MG63 (cell line): Measurements from ENCODE around the gene PRKN. TPM values are rescaled to one million over a fixed set of nuclear protein-coding genes. Genes with fewer than 3 reads are reported as not detected.
A peak's percentile ranks its signal among the peaks of the same experiment; 100 is the strongest.

Experiments
- DNase-seq: peaks from one replicate; pipeline ENCODE4 v3.0.0-alpha.2; 2020
- H3K27me3 ChIP-seq: fragments of 250-450 bp; sonication (Bioruptor Pico); 2 replicates; pipeline ENCODE4 v1.5.1; 2020; ENCODE audit warnings: mild to moderate bottlenecking, moderate library complexity
- H3K36me3 ChIP-seq: fragments of 250-450 bp; sonication (Bioruptor Pico); 2 replicates; pipeline ENCODE4 v1.5.1; 2020; ENCODE audit warnings: mild to moderate bottlenecking, moderate library complexity
- H3K4me3 ChIP-seq: fragments of 250-450 bp; sonication (Bioruptor Pico); 2 replicates; pipeline ENCODE4 v1.5.1; 2020; ENCODE audit warnings: mild to moderate bottlenecking, moderate library complexity
- H3K9me3 ChIP-seq: fragments of 250-450 bp; sonication (Bioruptor Pico); 2 replicates; pipeline ENCODE4 v1.5.1; 2020; ENCODE audit warnings: mild to moderate bottlenecking, moderate library complexity
- total RNA-seq: library from RNA; depleted of rRNA; stranded (reverse); fragments of >200 nt; shearing (Covaris generic); gene quantifications from 2 replicates; pipeline ENCODE4 v1.2.3, GENCODE V29; 2014; ENCODE audit warnings: low replicate concordance

PRKN gene
- total RNA-seq, 1 experiment from 2014 or later, result not detected

DNA sequence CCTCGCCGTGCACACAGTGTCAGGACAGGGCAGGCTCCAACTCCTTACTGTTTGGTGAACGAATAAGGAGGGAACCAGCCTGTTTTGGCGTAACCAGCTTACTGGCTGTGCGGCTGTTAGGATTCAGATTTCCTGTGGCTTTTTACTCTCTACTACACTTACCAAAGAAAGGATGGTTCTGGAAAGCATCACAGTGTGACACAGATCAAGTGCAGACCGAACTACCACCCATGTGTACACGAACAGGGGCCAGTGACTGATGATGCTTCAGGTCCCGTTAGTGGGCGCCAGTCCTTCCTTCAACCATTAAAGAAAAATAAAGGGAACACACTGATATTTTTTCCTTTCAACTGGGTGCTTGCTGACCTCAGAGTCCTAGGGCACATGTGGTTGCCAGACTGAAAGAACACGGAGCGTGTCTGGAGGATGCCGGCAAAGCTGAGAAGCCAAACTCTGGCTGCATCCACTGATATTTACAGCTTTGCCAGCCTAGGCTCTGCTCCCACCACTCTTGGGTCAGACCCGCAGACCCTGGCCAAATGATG is 1101.4 kb downstream of the PRKN start:
- DNase-seq, result no peak
- no peaks in the 10 kb centered on the region for H3K36me3 ChIP-seq

DNA sequence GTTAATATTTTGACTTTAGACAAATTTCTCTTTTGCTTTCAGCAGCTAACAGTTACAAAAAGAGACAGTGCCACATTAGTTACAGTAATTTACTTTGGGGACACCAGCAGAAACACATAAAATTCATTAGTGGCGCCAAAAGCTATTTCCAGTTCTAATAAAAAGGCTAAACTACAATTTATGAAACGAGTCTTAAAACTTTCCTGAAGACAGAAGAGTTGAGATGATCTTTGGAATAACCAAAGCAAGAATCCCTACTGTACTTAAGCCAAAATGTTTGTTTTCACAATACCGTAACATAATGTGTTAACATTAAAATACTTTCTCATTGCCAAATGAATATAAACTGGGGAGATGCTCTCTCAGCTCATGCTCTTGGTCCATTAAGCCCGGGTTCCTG is 1103.5 kb downstream of the PRKN start:
- H3K36me3 ChIP-seq, result no peaks in the 10 kb centered on the region
- no peaks in the 10 kb centered on the region for H3K27me3 ChIP-seq
- DNase-seq, result no peak
- no peak overlapping the region for H3K4me3 ChIP-seq
- no peaks in the 10 kb centered on the region for H3K9me3 ChIP-seq

More for the DNA sequence above, 1101.4 kb downstream of the PRKN start:
- Histone ChIP-seq H3K4me3 (no peak overlapping the region), H3K27me3 (no peaks in the 10 kb centered on the region), H3K9me3 (no peaks in the 10 kb centered on the region)

DNA sequence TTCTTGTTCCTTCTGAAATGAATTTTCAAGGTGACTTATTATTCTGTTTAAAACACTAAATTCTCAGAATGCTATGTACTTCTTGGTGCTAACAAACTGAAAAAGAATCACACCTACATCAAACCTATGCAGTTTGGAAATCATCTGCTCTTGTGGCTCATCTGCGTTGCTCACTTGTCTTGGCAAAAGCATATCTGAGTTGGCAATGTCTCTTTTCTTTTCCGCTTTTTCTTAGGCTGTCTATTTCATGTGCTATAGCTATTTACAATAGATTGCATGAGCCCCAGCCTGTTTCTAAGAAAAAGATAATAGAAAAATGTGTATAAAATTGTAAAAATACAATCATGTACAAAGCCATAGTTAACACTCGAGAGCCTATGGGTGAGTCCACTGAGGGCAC is 1104.8 kb downstream of the PRKN start:
- H3K36me3 ChIP-seq, result no peaks in the 10 kb centered on the region
- no peak overlapping the region for H3K4me3 ChIP-seq
- DNase-seq, result no peak
- H3K9me3 ChIP-seq, result no peaks in the 10 kb centered on the region
- no peaks in the 10 kb centered on the region for H3K27me3 ChIP-seq

DNA sequence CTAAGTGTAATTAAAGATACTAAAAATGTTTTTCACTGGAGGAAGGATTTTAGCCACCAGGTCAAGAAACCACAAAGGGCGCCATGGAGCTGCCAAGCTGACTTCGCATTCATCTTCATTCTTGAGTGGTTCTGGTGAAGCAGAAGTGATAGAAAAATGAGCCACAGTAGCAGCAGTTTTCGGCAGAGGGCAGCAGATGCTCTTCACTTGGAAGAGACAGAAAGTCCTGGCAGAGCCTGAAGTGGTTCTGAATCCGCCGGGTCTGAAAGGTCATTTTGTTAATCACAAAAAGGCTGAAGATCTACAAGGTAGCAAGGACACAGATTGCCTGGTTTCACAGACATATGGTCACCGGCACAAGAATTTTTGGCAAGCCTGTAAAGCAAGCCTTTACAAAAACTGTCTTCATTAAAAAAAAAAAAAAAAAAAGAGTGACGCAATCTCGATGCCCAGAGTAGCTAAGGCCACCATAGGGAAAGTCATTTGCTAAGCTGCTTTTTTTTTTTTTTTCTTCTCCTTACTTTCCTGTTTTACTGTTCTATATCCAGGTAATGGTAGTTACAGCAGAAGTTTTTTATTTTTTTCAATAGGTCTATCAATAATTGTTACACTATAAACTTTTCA is 1108.6 kb downstream of the PRKN start:
- no peaks in the 10 kb centered on the region for H3K36me3 ChIP-seq
- DNase-seq, result peak; percentile 79
- no peaks in the 10 kb centered on the region for H3K27me3 ChIP-seq
- no peak overlapping the region for H3K4me3 ChIP-seq
- no peaks in the 10 kb centered on the region for H3K9me3 ChIP-seq

DNA sequence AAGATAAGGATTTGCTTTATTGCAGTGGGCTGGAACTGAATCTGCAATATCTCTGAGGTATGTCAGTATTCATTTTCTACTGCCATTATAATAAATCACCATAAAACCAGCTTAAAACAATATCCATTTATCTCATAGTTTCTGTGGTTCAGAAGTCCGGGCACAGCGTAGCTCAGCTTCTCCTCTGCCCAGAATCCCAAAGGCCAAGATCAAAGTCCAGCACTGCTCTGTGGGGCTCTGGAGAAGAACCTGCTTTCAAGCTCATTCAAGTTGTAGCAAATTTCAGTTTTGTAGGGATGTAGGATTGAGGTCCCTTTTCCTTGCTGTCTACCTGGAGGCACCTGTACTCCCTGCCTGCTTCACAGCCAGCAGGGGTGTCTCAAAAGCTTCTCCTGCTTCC is 1113.9 kb downstream of the PRKN start:
- DNase-seq, result no peak
- Histone ChIP-seq H3K4me3 (no peak overlapping the region), H3K27me3 (no peaks in the 10 kb centered on the region), H3K9me3 (peaks cover 4% of the 10 kb centered on the region; the same call in 1 of the 2 replicates), H3K36me3 (no peaks in the 10 kb centered on the region)

DNA sequence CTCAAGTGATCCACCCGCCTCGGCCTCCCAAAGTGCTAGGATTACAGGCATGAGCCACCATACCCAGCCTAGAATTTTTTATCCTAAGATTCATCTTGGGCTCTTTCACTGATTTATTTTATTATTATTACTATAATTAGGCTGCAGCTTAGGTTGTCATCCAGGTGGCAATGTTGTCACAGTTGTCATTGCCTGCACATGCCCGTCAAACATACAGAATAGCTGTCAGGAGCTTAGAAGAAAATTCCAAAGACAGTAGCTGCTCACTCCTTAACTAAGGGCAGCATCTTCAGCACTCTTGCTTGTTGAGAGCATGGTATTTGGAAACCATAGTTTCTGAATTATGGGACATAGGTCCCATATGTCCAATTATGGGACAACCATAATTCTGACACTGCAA is 1118.8 kb downstream of the PRKN start:
- no peaks in the 10 kb centered on the region for H3K36me3 ChIP-seq
- no peaks in the 10 kb centered on the region for H3K27me3 ChIP-seq
- H3K9me3 ChIP-seq, result peaks cover 4% of the 10 kb centered on the region; the same call in 1 of the 2 replicates
- DNase-seq, result no peak
- no peak overlapping the region for H3K4me3 ChIP-seq

DNA sequence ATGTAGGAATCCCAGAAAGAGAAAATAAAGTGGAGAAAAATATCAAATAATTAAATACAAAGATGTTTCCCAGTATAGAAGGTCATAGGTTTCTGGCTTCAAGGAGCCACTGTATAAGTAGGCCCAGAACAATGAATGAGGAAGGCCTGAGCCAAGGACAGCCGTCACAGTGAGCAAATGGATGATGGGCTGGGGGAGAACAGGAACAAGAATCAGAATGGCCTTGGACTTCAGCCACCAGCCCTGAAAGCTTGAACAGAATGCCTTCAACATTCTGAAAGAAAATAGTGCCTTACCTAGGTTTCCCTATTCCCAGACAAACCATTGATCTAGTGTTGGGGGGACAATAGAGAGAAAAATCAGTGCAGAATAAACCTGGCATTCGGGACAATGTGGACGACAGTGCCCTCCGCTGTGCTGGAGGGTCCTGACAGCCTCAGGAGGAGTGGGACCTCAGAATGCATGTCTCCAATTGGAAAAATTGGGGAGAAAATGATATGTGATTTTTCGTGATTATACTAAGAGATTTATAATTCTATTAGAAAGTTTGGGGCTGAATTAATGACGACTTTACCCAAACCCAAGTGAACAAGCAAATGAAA is 1119.8 kb downstream of the PRKN start:
- no peak for DNase-seq
- H3K4me3 ChIP-seq, result no peak overlapping the region
- peaks cover under 1% of the 10 kb centered on the region for H3K9me3 ChIP-seq
- no peaks in the 10 kb centered on the region for H3K27me3 ChIP-seq
- H3K36me3 ChIP-seq, result no peaks in the 10 kb centered on the region

DNA sequence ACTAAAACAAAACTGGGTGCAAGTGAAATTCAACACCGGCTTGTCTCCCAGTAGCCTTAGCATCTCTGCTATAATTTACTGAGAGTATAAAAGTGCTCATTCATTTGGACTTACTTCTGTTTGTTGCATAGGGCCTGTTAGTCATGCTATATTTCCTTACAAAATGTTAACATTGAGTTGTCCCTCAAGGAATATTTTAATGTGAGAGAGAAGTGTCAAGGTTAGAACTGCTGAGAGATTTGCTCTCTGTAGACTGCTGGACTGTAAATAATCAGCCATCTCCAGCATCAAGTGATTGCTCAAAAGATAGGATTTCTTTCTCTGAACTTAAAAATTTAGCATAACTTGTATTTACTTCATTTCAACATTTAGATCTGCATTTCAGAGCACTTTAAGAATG is 1125.2 kb downstream of the PRKN start:
- peaks cover 3% of the 10 kb centered on the region for H3K9me3 ChIP-seq
- no peak for DNase-seq
- H3K27me3 ChIP-seq, result no peaks in the 10 kb centered on the region
- H3K36me3 ChIP-seq, result no peaks in the 10 kb centered on the region
- no peak overlapping the region for H3K4me3 ChIP-seq

DNA sequence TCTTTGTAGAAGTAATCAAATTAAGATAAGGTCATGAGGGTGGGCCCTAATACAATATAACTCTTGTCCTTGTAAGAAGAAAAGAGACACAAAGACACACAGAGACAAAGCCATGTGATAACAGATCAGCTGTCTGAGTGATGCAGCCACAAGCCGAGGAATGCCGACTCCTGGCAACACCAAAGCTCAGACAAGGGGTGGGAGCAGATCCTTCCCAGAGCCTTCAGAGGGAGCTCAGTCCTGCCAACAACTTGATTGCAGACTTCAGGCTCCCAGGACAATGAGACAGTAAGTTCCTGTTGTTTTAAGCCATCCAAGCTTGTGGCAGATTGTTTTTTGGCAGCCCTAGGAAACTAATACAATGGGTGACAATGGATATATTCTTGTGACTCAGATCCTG is 1128.7 kb downstream of the PRKN start:
- Histone ChIP-seq H3K36me3 (no peaks in the 10 kb centered on the region), H3K4me3 (no peak overlapping the region), H3K9me3 (peaks cover 3% of the 10 kb centered on the region), H3K27me3 (no peaks in the 10 kb centered on the region)
- no peak for DNase-seq

DNA sequence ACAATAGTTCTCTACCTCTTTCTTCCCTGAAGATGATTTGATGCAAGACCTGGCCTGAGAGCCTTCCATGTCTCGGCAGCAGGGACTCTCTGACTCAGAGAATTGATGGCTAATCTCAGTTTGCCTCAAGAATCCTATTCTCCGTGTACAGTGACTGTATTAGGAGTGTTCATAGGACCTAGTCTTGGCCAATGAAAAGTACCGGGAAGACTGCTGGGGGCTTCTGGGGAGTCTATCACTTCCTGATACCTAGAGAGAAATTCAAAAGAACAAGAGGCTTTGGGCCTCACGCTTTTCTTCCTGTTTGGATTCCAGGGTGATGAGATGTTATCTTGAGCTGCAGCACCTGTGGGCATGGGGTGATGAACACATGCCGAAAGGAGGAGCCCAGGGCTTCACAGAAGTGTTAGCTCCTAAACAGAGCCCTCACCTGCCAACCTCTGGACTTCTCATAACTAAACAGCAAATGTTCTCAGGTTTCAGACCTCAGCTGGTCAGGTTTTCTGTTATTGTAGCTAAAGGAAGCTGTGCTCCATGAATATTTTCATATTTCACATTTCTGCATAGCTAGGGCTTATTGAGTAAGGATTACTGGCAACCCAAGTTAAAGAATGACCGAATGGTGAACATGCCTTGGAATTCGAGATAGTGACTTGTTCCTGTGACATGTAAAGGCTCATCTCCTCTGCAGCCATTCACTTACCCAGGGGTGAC is 1130.6 kb downstream of the PRKN start:
- Histone ChIP-seq H3K4me3 (no peak overlapping the region), H3K9me3 (peaks cover 3% of the 10 kb centered on the region), H3K27me3 (no peaks in the 10 kb centered on the region), H3K36me3 (no peaks in the 10 kb centered on the region)
- DNase-seq, result no peak

DNA sequence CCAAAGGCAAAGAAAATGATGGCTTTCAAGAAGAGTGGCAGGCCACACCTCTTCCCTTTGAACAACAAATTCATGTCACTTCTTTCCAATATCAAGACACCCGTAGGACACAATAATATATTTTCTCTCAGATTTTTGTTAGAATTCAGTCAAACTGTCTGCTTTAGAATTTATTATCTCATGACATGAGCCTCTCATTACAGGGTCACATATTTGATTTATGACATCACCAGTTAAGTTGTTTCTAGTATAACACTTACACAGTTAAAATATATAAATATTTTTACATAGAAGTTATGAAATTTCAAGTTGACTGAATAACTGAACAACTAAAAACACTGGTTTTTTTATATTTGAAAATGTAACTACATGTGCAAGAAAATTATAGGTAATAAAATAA is 1133.2 kb downstream of the PRKN start:
- Histone ChIP-seq H3K9me3 (no peaks in the 10 kb centered on the region; the same call in 1 of the 2 replicates), H3K27me3 (no peaks in the 10 kb centered on the region), H3K36me3 (no peaks in the 10 kb centered on the region), H3K4me3 (no peak overlapping the region)
- no peak for DNase-seq

DNA sequence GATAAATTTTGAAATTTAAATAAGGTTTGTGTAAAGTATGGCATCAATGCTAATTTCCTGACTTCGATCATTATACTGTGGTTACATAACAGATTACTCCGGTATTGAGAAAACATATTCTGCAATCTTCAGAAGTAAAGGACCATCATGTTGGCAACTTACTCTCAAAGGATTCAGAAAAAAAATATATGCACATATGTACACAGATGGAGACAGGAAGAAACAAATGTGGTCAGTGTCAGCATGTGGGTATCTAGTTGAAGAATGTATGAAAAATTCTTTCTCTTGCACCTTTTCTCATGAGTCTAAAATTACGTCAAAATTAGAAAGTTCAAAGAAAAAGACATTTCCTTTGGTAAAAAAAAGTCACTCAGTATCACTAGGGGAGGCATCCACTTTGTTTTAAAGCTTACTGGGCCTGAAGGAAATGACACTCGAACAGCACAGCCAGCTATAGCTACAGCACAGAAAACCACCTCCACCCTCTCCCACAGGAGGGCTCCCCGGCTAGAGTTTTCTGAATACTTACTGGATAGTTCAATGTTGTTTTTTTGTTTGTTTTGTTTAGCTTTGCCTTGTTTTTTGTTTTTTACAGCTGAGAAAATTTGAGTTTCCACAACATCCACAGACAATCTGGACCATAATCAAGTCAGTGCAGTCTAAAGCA is 1136.5 kb downstream of the PRKN start:
- Histone ChIP-seq H3K9me3 (no peaks in the 10 kb centered on the region), H3K4me3 (no peak overlapping the region), H3K27me3 (no peaks in the 10 kb centered on the region), H3K36me3 (no peaks in the 10 kb centered on the region)
- no peak for DNase-seq

DNA sequence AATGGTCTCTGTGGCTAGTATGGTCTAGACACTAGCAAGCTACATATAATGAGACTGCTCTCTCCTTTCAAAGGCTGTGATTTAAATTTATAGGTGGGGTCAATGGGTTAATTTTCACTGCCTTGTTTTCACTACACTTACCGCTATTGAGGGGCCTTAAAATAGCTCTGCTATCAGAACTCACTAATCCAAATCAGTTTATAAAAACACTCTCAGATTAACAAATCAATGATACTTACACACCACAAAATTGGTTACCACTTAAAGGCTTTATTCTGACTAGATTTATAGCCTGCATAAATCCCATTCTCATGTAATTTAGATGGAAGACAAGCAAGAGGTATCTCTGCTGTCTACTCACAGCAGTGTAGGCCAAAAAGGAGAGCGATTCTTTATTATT is 1140.7 kb downstream of the PRKN start:
- H3K4me3 ChIP-seq, result no peak overlapping the region
- no peak for DNase-seq
- no peaks in the 10 kb centered on the region for H3K36me3 ChIP-seq
- H3K27me3 ChIP-seq, result no peaks in the 10 kb centered on the region
- no peaks in the 10 kb centered on the region for H3K9me3 ChIP-seq

DNA sequence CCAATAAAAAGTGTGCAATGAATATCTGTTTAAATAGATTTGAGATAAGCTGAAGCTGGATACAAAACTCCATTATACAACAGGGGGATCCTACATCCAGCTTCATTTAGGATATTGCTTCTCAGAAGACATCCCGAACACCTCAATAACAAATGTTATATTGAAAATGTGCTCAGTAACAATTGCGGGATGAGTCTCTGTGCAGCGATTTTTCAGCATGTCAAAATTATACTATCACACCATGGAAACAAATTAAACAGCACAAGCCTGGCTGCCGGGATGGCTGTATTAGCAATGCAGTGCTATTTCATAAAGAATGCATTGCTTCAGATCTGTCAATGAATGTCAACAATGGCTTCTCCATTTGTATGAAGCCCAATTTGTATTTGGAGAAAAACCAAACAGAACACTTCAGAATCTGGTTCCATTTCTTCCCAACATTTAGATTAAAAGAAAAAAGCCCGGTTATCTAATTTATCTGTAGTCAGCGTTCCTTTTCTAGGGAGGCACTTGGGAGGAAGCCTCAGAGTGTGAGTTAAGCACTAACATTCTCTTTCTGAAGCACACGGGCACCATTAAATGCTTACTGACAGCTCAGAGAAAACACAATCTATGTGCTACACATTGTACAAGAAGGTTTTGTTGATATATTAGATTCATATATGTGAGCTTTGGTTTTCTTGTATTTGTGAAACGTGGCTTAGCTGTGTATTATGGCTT is 1142.8 kb downstream of the PRKN start:
- H3K36me3 ChIP-seq, result no peaks in the 10 kb centered on the region
- no peak overlapping the region for H3K4me3 ChIP-seq
- H3K27me3 ChIP-seq, result no peaks in the 10 kb centered on the region
- no peak for DNase-seq
- no peaks in the 10 kb centered on the region for H3K9me3 ChIP-seq

DNA sequence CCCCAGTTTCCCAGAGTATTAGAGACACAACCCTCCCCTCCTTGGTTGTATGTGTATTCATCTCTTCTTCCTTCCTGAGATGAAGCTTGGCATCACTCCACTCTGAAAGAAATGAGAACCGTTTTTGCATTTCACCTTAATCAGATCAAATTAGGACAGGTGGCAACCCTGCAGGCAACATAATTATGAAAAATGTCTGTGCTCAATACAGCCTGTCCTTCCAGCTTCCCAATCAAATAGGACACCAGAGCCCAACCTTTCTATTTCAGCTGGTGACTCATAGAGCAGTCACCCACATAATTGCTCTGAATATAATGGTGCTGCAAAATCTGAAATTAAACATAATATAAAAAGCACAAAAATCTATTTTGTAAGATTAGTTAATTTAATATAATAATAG is 1143.5 kb downstream of the PRKN start:
- no peak overlapping the region for H3K4me3 ChIP-seq
- H3K36me3 ChIP-seq, result no peaks in the 10 kb centered on the region
- peak; percentile 16 for DNase-seq
- no peaks in the 10 kb centered on the region for H3K9me3 ChIP-seq
- no peaks in the 10 kb centered on the region for H3K27me3 ChIP-seq

DNA sequence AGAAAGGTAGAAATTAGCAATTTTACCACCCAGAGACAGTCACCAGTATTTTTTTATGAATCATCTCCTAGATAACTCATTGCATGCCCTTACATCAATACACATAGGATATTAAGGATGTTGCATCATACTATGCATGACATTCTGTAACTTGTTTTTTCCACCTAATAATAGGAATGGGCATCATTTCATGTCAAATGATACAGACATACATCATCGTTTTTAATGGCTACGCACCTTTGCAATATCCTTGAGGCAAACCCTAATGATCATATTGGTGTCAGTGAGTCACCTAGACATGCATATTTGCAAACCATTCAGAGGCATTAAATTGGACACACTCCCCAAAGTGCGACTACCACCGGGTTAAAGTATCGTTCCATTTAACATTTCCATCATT is 1144.0 kb downstream of the PRKN start:
- no peak overlapping the region for H3K4me3 ChIP-seq
- no peaks in the 10 kb centered on the region for H3K36me3 ChIP-seq
- DNase-seq, result no peak
- no peaks in the 10 kb centered on the region for H3K9me3 ChIP-seq
- no peaks in the 10 kb centered on the region for H3K27me3 ChIP-seq

DNA sequence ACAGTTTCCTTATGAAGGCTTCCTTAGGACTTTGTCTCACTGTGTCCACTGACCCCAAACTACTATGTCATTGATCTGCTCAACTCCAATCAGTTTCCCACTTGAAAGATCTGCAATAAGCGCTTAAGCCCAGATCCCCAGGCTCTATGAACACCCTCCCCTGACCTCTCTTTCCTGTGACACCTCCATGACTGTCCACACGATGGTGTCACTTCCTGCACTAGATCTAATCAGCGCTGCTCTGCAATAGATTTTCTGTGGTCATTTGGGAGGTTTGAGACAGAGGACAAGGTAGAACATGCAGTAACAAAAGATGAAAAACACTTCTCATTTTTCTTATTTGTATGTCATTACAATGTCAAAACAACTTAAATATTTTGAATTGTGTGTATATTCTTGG is 1149.1 kb downstream of the PRKN start:
- no peaks in the 10 kb centered on the region for H3K9me3 ChIP-seq
- H3K4me3 ChIP-seq, result no peak overlapping the region
- no peaks in the 10 kb centered on the region for H3K36me3 ChIP-seq
- no peak for DNase-seq
- no peaks in the 10 kb centered on the region for H3K27me3 ChIP-seq
